Spleen (tissue), 7 donors: ENCODE results near the gene ANKRD28.

Experiments
- CTCF ChIP-seq, 11 experiments: fragments of 200-600 bp in 7 of 11; fragments of 450-650 bp in 4 of 11; sonication (generic) in 4 of 11; IDR thresholded peaks in 8 of 11; conservative IDR thresholded peaks in 3 of 11; 1 replicate in 7 of 11; 2 replicates in 4 of 11; pipeline versions ENCODE4 v1.4.0 to v1.8.0; 2016 to 2021; ENCODE audit warnings: antibody characterized with exemption in 11 of 11, inconsistent platforms in 4 of 11, mild to moderate bottlenecking in 1 of 11
- POLR2A ChIP-seq, 3 donors: fragments of 450-650 bp; IDR thresholded peaks; one replicate each; pipeline ENCODE4 v1.5.1; 2017; ENCODE audit warnings: antibody characterized with exemption in 3 of 3, mild to moderate bottlenecking in 1 of 3
- donor health status: DM: no; HTN: no; CAD: no; lungs with moderate emphysema.
- donor health status: DM: no; HTN: no; CAD: no.
- donor health status: DM: no; HTN: no; CAD: no.

GRCh38 chr3:15804553-15805095, 6.8 kb upstream of the ANKRD28 start:
- TF ChIP-seq POLR2A (IDR thresholded peaks at IDR 0.05) (no peak), CTCF (IDR thresholded peaks at IDR 0.05 in 8 of 11, conservative IDR thresholded peaks at IDR 0.05 in 3 of 11) (no peak)
